Measurements from ENCODE around the gene RNASE4.

The RNASE4 gene

DNA sequence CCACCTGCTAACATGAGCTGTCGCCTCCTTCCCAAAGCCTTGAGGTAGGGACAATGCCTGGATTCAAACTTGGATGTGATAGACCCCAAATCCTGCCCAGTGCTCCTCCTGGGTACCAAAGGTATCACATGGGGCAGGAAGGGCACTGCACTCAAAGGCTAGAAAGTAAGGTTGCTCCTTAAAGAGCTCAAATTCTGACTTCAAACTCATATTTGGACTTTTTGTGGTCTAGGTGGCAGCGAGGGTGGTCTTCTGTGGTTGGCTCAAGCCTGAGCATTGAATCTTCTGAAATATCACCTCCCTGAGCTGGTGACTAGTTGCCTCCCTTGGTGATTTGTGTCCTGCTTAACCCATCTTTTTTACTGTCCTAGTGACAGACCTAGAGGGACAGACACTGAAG lies 8.3 kb upstream of the RNASE4 start:
- no peak for DNase-seq

GRCh38 chr14:20679907-20680306 lies 4.5 kb upstream of the RNASE4 start:
- DNase-seq = no peak

DNA sequence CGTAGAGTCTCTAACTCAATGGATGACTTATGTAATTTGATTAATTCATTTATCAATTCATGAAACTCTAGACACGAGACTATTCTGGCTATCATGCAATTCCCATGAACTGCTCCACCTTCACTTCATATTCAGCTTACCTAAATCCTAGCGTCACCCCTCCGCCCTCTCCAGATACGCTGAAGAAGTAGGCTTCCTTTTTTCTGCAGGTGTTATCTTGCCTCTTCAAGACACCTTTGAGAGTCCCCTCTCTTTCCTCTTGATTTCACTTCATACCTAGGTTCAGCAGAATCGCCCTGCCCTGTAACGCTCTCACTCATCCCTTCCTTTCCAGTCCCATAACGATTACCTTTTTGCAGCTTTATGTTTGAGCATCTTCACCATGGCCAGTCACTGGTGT lies 4.0 kb upstream of the RNASE4 start:
- DNase-seq = no peak

DNA sequence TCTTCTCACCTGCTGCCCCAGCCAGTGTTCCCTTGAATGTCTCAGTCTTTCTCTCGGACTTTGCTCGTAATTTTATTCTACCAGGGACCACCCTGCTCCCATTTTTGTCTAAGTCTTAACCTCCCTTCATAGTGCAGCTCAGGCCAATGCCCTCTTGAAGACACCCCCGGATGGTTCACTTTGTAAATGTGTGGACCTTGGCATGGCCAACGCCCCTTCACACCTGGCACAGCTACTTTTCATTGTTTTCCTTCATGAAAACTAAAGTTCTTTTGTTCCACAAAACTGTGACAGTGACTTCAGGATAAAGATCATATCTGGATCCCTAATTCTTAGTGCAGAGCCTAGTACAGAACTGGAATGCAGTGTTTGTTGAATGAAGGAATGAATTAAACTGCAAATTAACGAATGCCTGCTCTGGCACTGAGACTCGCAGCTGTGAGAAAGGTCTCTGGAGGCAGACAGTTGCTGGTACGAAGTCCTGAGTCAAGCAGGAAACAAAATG lies 3.5 kb upstream of the RNASE4 start:
- no peak for DNase-seq

DNA sequence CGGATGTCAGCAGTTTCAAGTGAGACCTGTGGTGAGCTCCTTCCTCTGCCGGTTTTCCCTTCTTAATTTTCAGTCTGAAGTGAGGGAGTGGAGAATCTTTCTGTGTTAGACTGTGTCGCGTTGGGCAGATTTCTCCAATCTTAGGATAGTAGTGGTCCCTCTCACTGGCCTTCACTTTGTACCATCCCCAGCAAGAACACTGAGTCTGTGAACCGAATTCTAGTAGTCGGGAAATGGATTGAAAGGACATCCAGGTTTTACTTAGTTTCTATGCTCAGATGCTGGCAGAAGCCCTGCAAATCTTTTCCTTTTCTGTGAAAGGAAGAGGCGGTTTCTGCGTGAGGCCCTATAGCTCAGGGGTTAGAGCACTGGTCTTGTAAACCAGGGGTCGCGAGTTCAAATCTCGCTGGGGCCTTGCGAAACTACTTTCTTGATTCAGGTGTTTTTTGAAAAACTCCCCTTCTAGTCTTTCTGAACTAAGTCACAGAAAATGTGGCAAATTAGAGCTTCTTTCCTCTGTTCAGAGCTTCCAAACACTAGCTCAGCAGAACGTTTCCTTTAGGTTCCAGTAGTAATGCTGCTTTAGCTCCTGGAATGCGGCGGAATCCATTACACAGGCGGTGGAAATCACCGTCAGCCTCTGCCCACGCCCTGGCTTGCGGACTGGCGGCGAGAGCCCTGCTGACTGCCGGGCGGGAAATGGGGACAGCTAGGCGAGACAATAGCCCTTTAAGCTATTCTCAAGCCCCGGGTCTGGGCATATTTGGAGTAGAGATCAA lies 2.8 kb upstream of the RNASE4 start:
- DNase-seq = peak; percentile 89

DNA sequence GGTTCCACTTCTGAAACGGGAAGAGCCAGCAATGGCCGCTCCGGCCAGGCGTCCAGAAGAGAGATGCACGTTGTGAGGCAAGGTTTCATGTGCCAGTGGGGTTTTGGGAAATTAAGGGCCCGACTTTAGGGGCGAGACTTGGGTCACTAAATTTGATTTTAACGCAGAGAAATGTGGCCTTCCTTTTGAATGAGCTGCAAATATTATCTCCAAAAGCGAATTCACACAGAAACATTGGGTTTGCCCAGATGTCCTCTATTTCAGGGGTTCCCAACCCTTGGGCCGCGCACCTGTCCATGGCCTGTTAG lies 2.3 kb upstream of the RNASE4 start:
- DNase-seq = no peak

- DNase-seq = peak; percentile 72
These were observed 1.8 kb upstream of the RNASE4 start for GRCh38 chr14:20682435-20683124.

DNA sequence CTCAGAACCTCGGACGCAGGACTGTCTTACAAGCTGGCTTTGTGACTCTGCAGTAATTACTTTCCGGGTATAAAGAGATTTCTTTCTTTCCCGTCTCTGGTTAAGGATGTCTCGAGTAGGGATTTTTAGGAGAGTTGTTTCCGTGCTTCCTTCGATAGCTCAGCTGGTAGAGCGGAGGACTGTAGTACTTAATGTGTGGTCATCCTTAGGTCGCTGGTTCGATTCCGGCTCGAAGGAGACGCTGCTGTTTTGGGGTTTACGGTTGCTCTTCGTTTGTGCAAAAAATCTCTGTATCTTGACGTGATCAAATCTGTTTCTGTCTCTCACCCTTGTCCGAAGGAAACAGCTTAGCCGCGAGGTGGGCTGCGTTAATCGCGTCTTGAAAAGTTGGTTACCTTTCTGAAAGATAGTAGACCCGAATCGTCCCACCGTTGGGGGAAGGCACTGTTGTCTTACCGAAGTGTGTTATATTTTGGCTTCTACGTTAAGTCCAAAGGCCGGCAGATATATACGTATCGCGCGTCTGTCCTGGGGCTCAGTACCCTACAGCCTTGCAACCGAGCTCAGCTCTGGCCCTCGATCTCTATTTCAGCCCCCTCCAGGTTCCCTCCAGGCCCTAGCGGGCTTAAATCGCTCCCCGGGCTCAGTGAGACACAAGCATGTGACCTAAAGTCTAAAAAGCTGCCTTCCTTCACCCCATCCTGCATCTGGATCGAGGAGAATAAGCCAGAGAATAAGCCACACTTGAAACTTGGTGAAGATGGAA lies 1.1 kb upstream of the RNASE4 start:
- DNase-seq = peak; percentile 76

GRCh38 chr14:20684662-20685456 lies 499 bp downstream of the RNASE4 start:
- no peak for DNase-seq

- DNase-seq = no peak
These were observed 2.2 kb downstream of the RNASE4 start for GRCh38 chr14:20686386-20687143.

DNA sequence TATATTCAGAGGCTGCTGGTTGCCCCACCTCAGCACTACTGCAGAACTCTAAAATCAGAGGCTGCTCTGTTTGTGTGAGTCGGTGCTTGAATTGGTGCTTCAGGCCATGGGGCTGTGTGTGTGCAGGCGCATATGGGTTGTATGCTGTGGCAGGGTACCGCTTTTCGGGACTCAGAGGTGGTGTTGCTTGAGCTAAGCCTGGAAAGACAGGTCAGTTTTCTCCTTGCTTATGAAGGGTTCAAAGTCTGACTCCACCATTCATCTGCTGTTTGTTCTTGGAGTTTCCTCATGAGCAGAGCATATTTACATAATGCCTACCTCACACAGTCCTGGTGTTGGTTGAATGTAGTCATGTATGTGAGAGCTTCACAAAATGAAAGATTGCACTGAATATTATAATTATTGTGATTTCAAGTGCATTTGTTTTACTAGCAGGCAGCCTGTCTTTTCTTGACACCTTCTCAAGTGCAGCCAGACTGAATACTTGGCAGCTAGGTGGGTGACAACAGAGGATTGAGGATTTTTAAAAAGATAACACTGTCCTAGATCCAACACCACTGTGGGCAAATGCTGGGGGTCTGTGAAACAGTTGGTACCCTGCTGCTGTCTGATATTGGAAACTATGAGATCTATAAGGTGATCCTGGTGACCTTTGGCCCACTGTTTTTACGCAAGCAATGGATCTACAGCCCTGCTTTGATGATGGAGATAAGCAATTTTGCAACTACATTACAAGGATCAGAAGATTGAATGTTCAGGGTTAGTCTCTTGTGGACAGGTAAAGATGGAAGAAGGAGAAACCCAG lies 3.2 kb downstream of the RNASE4 start:
- DNase-seq = no peak

- DNase-seq = no peak
These were observed 3.9 kb downstream of the RNASE4 start, which contains the start of gene ANG for GRCh38 chr14:20688167-20688839. TSS of gene ANG (plus strand) at chr14:20688764. CDS start at chr14:20693565, 4,801 bp downstream.

GRCh38 chr14:20690848-20691640 lies 6.7 kb downstream of the RNASE4 start:
- peak; percentile 29 for DNase-seq

- no peak for DNase-seq
These were observed 7.9 kb downstream of the RNASE4 start for GRCh38 chr14:20692116-20692751.

DNA sequence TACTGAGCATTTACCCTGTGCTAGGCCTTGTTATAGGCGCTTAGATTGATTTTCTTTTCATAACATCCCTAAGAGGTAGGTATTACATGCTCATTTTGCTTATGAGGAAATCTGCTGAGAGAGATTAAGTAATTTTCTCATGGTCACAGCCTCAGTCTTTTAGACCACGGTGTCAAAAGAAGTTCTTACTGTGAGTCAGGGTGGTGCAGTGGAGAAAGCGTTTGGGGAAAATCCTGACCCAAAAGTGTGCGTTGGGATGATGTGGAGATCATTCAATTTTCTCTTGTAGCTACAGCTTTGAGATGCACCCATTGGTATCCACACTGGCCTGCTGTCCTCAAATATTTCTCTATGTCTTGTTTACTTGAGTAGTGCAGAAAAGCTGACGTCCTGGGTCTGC lies 12.4 kb downstream of the RNASE4 start:
- DNase-seq = no peak

- DNase-seq = peak; percentile 60
These were observed 13.1 kb downstream of the RNASE4 start for GRCh38 chr14:20697273-20698017.

- no peak for DNase-seq
These were observed 13.6 kb downstream of the RNASE4 start for GRCh38 chr14:20698018-20698329.

GRCh38 chr14:20698934-20699333 lies 14.6 kb downstream of the RNASE4 start:
- no peak for DNase-seq

- no peak for DNase-seq
These were observed 15.6 kb downstream of the RNASE4 start for GRCh38 chr14:20699931-20700330.
